Aorta (tissue), 5 donors: ENCODE measurements around the gene CCDC134. TPM values are rescaled to one million over a fixed set of nuclear protein-coding genes. Genes with fewer than 3 reads are reported as not detected.

Experiments used
- ATAC-seq: fragments of 200-7000 bp; cut with Tn5 transposase; one replicate; pipeline ENCODE4 v1.9.1; 2022; ENCODE audit warnings: moderate library complexity; ENCODE audit not compliant: low FRiP score
- DNase-seq, 2 donors: peaks; one replicate each; pipeline ENCODE4 v3.0.0-alpha.2; 2020
- H3K27ac ChIP-seq, 2 donors: one replicate each; pipeline ENCODE4 v1.5.1; 2013; ENCODE audit warnings: low read length in 2 of 2, mild to moderate bottlenecking in 2 of 2, moderate library complexity in 2 of 2, control low read depth in 1 of 2, inconsistent platforms in 1 of 2, low read depth in 1 of 2
- H3K27me3 ChIP-seq, 2 donors: one replicate each; pipeline ENCODE4 v1.6.1; 2013; ENCODE audit warnings: control low read depth in 1 of 2, low read length in 1 of 2, mild to moderate bottlenecking in 1 of 2, moderate library complexity in 1 of 2; ENCODE audit not compliant: insufficient read depth in 2 of 2, control insufficient read depth in 1 of 2
- H3K36me3 ChIP-seq, 2 donors: one replicate each; pipeline ENCODE4 v1.6.1; 2013; ENCODE audit warnings: control low read depth in 1 of 2, low read length in 1 of 2, mild to moderate bottlenecking in 1 of 2; ENCODE audit not compliant: insufficient read depth in 2 of 2, control insufficient read depth in 1 of 2
- H3K4me1 ChIP-seq, 2 donors: one replicate each; pipeline ENCODE4 v1.6.1; 2013; ENCODE audit warnings: low read length in 2 of 2, control low read depth in 1 of 2, mild to moderate bottlenecking in 1 of 2, moderate library complexity in 1 of 2; ENCODE audit not compliant: insufficient read depth in 2 of 2, control insufficient read depth in 1 of 2
- H3K4me3 ChIP-seq, 2 donors: one replicate each; pipeline ENCODE4 v1.5.1; 2013; ENCODE audit warnings: low read length in 2 of 2, control low read depth in 1 of 2, mild to moderate bottlenecking in 1 of 2
- H3K9me3 ChIP-seq: one replicate; pipeline ENCODE4 v1.6.1; 2013; ENCODE audit warnings: mild to moderate bottlenecking, low read length; ENCODE audit not compliant: control insufficient read depth
- WGBS, 2 donors: extraction: QIAGEN DNeasy Blood & Tissue Kit; methylation state at CpG; one replicate each; pipeline ENCODE4 v1.1.7; 2013; 5-methylcytosine and 5-hydroxymethylcytosine counted together
- intact Hi-C, 2 donors: fragments of 100-400 bp; cut with DNase I; formaldehyde crosslinking; loops; one replicate each; pipeline versions ENCODE4 v1.14.2 to v1.15.0; 2022
- polyA plus RNA-seq, 2 donors: library from polyadenylated mRNA; stranded (reverse); fragments of 200-250 nt; gene quantifications; one replicate each; pipeline ENCODE4 v1.2.3, GENCODE V29; 2013
- total RNA-seq, 2 donors: library from RNA; stranded (reverse); fragmentation: NEBNext Ultra II Directional; extraction: Animal tissue kit (Norgen Biotek cat#: 25700); gene quantifications; one replicate each; pipeline ENCODE4 v1.2.1, GENCODE V29; 2021
- donor health status: healthy with polysubstance abuse.
- donor health status: Bipolar disorder and iron deficiency.
- donor health status: DM: no; HTN: no; CAD: no.
- donor health status: DM: no; HTN: no; CAD: no.
- donor health status: DM: yes; HTN: yes; CAD: no.

CCDC134 gene
- total and polyA plus RNA-seq, 4 donors = 1.0 to 7.3 (median 4.1) TPM; not detected in 1

GRCh38 chr22:41801147-41801819, 804 bp downstream of the CCDC134 start:
- ATAC-seq (no peak), DNase-seq (peak in 1 of 2 donors; percentile 8)
- Histone ChIP-seq H3K27me3 (no peaks in the 10 kb centered on the region), H3K27ac (no peak overlapping the region), H3K9me3 (no peaks in the 10 kb centered on the region), H3K4me3 (peak overlapping the region; percentile 65 to 77), H3K4me1 (no peaks in the 10 kb centered on the region), H3K36me3 (no peaks in the 10 kb centered on the region)
- WGBS, 2 donors = 34 to 39% methylated on average over 4 of the region's 4 CpGs
- intact Hi-C loops = loop anchor here in 1 of 2 donors (2.0 kb wide), 1 partner anchor 32 kb away; the partner anchor contains the start of gene SREBF2

- Histone ChIP-seq H3K27ac (no peak overlapping the region), H3K4me1 (no peaks in the 10 kb centered on the region), H3K4me3 (no peak overlapping the region), H3K36me3 (no peaks in the 10 kb centered on the region), H3K9me3 (no peaks in the 10 kb centered on the region), H3K27me3 (no peaks in the 10 kb centered on the region)
- 62 to 73% methylated on average over 2 of the region's 2 CpGs for WGBS, 2 donors
- intact Hi-C loops = loop anchor here in 1 of 2 donors (2.0 kb wide), 1 partner anchor 31 kb away; the partner anchor contains the start of gene SREBF2
- ATAC-seq (no peak), DNase-seq (peak in 1 of 2 donors; percentile 5)
These were observed 1.4 kb downstream of the CCDC134 start for GRCh38 chr22:41801886-41802285.

GRCh38 chr22:41805639-41806038, 5.2 kb downstream of the CCDC134 start:
- intact Hi-C loops = no loop called here
- H3K4me1 ChIP-seq = no peaks in the 10 kb centered on the region
- no peak for DNase-seq
- no peak overlapping the region for H3K27ac ChIP-seq
- H3K36me3 ChIP-seq = no peaks in the 10 kb centered on the region
- ATAC-seq = no peak
- H3K9me3 ChIP-seq = no peaks in the 10 kb centered on the region
- no peaks in the 10 kb centered on the region for H3K27me3 ChIP-seq
- H3K4me3 ChIP-seq = no peak overlapping the region

GRCh38 chr22:41808400-41808799, 7.9 kb downstream of the CCDC134 start:
- Histone ChIP-seq H3K4me3 (no peak overlapping the region), H3K4me1 (no peaks in the 10 kb centered on the region), H3K27me3 (no peaks in the 10 kb centered on the region), H3K36me3 (no peaks in the 10 kb centered on the region), H3K9me3 (no peaks in the 10 kb centered on the region), H3K27ac (no peak overlapping the region)
- intact Hi-C loops = no loop called here
- WGBS, 2 donors = 92% methylated on average over 6 of the region's 6 CpGs
- ATAC-seq (no peak), DNase-seq (peak in 1 of 2 donors; percentile 8)

GRCh38 chr22:41810022-41810421, 9.5 kb downstream of the CCDC134 start:
- 93% methylated on average over 12 of the region's 12 CpGs for WGBS, 2 donors
- H3K4me3 ChIP-seq = no peak overlapping the region
- H3K27me3 ChIP-seq = no peaks in the 10 kb centered on the region
- DNase-seq (peak in 1 of 2 donors; percentile 19), ATAC-seq (no peak)
- intact Hi-C loops = no loop called here
- no peaks in the 10 kb centered on the region for H3K4me1 ChIP-seq
- no peaks in the 10 kb centered on the region for H3K36me3 ChIP-seq
- H3K9me3 ChIP-seq = no peaks in the 10 kb centered on the region
- H3K27ac ChIP-seq = no peak overlapping the region

- 95 to 96% methylated on average over 16 of the region's 16 CpGs for WGBS, 2 donors
- no peaks in the 10 kb centered on the region for H3K9me3 ChIP-seq
- intact Hi-C loops = no loop called here
- DNase-seq (peak in 1 of 2 donors; percentile 26), ATAC-seq (no peak)
- H3K27me3 ChIP-seq = no peaks in the 10 kb centered on the region
- no peaks in the 10 kb centered on the region for H3K36me3 ChIP-seq
- no peak overlapping the region for H3K4me3 ChIP-seq
- H3K4me1 ChIP-seq = no peaks in the 10 kb centered on the region
- no peak overlapping the region for H3K27ac ChIP-seq
These were observed 12.5 kb downstream of the CCDC134 start for GRCh38 chr22:41812805-41813545.

- intact Hi-C loops = no loop called here
These were observed 13.4 kb downstream of the CCDC134 start for GRCh38 chr22:41813726-41814410.

GRCh38 chr22:41815716-41816115, 15.2 kb downstream of the CCDC134 start:
- Histone ChIP-seq H3K9me3 (no peaks in the 10 kb centered on the region), H3K27me3 (no peaks in the 10 kb centered on the region), H3K27ac (no peak overlapping the region), H3K4me1 (no peaks in the 10 kb centered on the region), H3K36me3 (no peaks in the 10 kb centered on the region), H3K4me3 (no peak overlapping the region)
- ATAC-seq (no peak), DNase-seq (no peak)
- intact Hi-C loops = no loop called here
- 91 to 93% methylated on average over 3 of the region's 3 CpGs for WGBS, 2 donors

More at GRCh38 chr22:41813726-41814410, 13.4 kb downstream of the CCDC134 start:
- ATAC-seq (no peak), DNase-seq (peak in 1 of 2 donors; percentile 15)
- no peak overlapping the region for H3K27ac ChIP-seq
- no peak overlapping the region for H3K4me3 ChIP-seq
- H3K36me3 ChIP-seq = no peaks in the 10 kb centered on the region
- no peaks in the 10 kb centered on the region for H3K4me1 ChIP-seq
- 94 to 97% methylated on average over 9 of the region's 9 CpGs for WGBS, 2 donors
- H3K27me3 ChIP-seq = no peaks in the 10 kb centered on the region
- H3K9me3 ChIP-seq = no peaks in the 10 kb centered on the region
